GM18511 (cell line): Measurements from ENCODE around the gene SHISAL1.

Experiments
- ATAC-seq: cut with Tn5 transposase; IDR thresholded peaks from one replicate; pipeline ENCODE4 v1.9.1; 2021; ENCODE audit warnings: mild to moderate bottlenecking, moderate library complexity; ENCODE audit not compliant: unreplicated experiment

SHISAL1 gene

GRCh38 chr22:44312766-44313165 lies at the start of gene SHISAL1:
TSS of gene SHISAL1 (minus strand) at chr22:44312951. CDS start at chr22:44300945, 12,006 bp downstream.
- ATAC-seq: no peak

GRCh38 chr22:44361391-44362126 lies 48.8 kb upstream of the SHISAL1 start:
- no peak for ATAC-seq

- no peak for ATAC-seq
Observed at GRCh38 chr22:44360668-44361381, 48.1 kb upstream of the SHISAL1 start.

- ATAC-seq: no peak
Observed at GRCh38 chr22:44360306-44360667, 47.5 kb upstream of the SHISAL1 start.

GRCh38 chr22:44359496-44360110 lies 46.9 kb upstream of the SHISAL1 start:
- ATAC-seq: no peak

GRCh38 chr22:44358709-44359440 lies 46.1 kb upstream of the SHISAL1 start:
- no peak for ATAC-seq

- ATAC-seq: no peak
Observed at GRCh38 chr22:44357966-44358465, 45.3 kb upstream of the SHISAL1 start.

- no peak for ATAC-seq
Observed at GRCh38 chr22:44357296-44357965, 44.7 kb upstream of the SHISAL1 start.

GRCh38 chr22:44355716-44356070 lies 42.9 kb upstream of the SHISAL1 start:
- ATAC-seq: no peak

- ATAC-seq: no peak
Observed at GRCh38 chr22:44354288-44354687, 41.5 kb upstream of the SHISAL1 start.

GRCh38 chr22:44353041-44353440 lies 40.3 kb upstream of the SHISAL1 start:
- no peak for ATAC-seq

GRCh38 chr22:44352378-44353035 lies 39.8 kb upstream of the SHISAL1 start:
- no peak for ATAC-seq

- no peak for ATAC-seq
Observed at GRCh38 chr22:44351685-44352377, 39.1 kb upstream of the SHISAL1 start.

GRCh38 chr22:44351037-44351436 lies 38.3 kb upstream of the SHISAL1 start:
- no peak for ATAC-seq

GRCh38 chr22:44349594-44349993 lies 36.8 kb upstream of the SHISAL1 start:
- no peak for ATAC-seq

- ATAC-seq: no peak
Observed at GRCh38 chr22:44348971-44349560, 36.3 kb upstream of the SHISAL1 start.

GRCh38 chr22:44347549-44347948 lies 34.8 kb upstream of the SHISAL1 start:
- no peak for ATAC-seq

GRCh38 chr22:44347080-44347479 lies 34.3 kb upstream of the SHISAL1 start:
- no peak for ATAC-seq

- ATAC-seq: no peak
Observed at GRCh38 chr22:44345872-44346271, 33.1 kb upstream of the SHISAL1 start.
